ENCODE data around the gene C5orf63. TPM values are rescaled to one million over a fixed set of nuclear protein-coding genes. Genes with fewer than 3 reads are reported as not detected.

The C5orf63 gene
- total and polyA plus RNA-seq, 2 of the 8 experiments (the other 6 are each of a cell fraction or from before 2014, with no cell fraction given): 0.67 to 0.71 TPM

DNA sequence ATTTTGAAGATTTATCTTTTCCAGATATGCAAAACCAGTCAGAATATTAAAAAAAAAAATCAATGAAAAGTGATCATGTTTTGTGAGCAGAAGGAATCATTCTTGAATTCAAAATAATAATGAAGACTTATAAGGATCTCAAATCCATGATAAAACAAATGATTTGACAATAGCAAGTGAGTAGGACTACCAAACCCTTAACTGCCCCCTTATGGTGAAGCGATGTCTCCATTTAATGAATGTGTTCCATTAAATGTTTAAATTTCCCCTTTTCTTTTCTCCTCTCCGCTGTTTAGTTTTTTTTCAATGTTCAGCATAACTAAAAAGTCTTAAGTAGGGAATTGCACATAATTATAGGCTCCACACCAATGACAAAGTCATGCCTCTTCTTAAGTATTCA is 30.7 kb downstream of the C5orf63 start:
- H2BK120ac ChIP-seq (replicated peaks; ENCODE audit: low read depth, low read length): no peak overlapping the region
- no peaks in the 10 kb centered on the region for H3K79me1 ChIP-seq (ENCODE audit: low read depth, low read length)
- H4K20me1 ChIP-seq (replicated peaks in 1 of 2; ENCODE audit: control insufficient read depth in 1 of 2, insufficient read depth in 2 of 2, low read length in 2 of 2): no peaks in the 10 kb centered on the region
- no peak overlapping the region for H3K18ac ChIP-seq (ENCODE audit: extremely low read depth, low read length)
- no peak overlapping the region for H2BK15ac ChIP-seq (ENCODE audit: low read length)
- H3K9me3 ChIP-seq (ENCODE audit: insufficient read depth in 2 of 2, low read depth in 1 of 2, low read length in 1 of 2): no peaks in the 10 kb centered on the region
- no peaks in the 10 kb centered on the region for H3K36me3 ChIP-seq (ENCODE audit: control insufficient read depth in 2 of 4, insufficient read depth in 4 of 4, low read length in 3 of 4)
- H3K79me2 ChIP-seq (ENCODE audit: control insufficient read depth in 1 of 2, insufficient read depth in 2 of 2, low read length in 2 of 2): no peaks in the 10 kb centered on the region
- no peak overlapping the region; a peak in 1 of 4 replicates for H3K4me2 ChIP-seq (ENCODE audit: insufficient read depth in 1 of 2, low read depth in 2 of 2, low read length in 2 of 2)
- WGBS, 2 experiments (ENCODE audit: extremely low coverage in 1 of 2, insufficient coverage in 1 of 2, insufficient read length in 1 of 2, insufficient replicate concordance in 2 of 2, low coverage in 1 of 2, low lambda C conversion rate in 2 of 2, missing lambda C conversion rate in 1 of 2): 85% methylated on average over 2 of the region's 2 CpGs; no CpG with 5 or more reads in 1 of the 2 experiments
- no peak overlapping the region for H2BK5ac ChIP-seq (ENCODE audit: low read depth, low read length)
- peak; percentile 38 to 54 for TF ChIP-seq RAD21 (IDR thresholded peaks at IDR 0.05 in 1 of 2, conservative IDR thresholded peaks at IDR 0.05 in 1 of 2; ENCODE audit: low read depth in 2 of 2, low read length in 2 of 2)
- TF ChIP-seq, protein P1, sequence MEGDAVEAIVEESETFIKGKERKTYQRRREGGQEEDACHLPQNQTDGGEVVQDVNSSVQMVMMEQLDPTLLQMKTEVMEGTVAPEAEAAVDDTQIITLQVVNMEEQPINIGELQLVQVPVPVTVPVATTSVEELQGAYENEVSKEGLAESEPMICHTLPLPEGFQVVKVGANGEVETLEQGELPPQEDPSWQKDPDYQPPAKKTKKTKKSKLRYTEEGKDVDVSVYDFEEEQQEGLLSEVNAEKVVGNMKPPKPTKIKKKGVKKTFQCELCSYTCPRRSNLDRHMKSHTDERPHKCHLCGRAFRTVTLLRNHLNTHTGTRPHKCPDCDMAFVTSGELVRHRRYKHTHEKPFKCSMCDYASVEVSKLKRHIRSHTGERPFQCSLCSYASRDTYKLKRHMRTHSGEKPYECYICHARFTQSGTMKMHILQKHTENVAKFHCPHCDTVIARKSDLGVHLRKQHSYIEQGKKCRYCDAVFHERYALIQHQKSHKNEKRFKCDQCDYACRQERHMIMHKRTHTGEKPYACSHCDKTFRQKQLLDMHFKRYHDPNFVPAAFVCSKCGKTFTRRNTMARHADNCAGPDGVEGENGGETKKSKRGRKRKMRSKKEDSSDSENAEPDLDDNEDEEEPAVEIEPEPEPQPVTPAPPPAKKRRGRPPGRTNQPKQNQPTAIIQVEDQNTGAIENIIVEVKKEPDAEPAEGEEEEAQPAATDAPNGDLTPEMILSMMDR (IDR thresholded peaks at IDR 0.05; ENCODE audit: control extremely low read depth in 1 of 3, insufficient read depth in 1 of 3, low read depth in 1 of 3, low read length in 3 of 3): peak in 1 of 3 experiments; percentile 36; a peak in 1 of 4 replicates
- no peak for TF ChIP-seq CEBPB (IDR thresholded peaks at IDR 0.05; ENCODE audit: low read depth, low read length)
- H3K14ac ChIP-seq (ENCODE audit: insufficient read length): no peak overlapping the region
- H2AK5ac ChIP-seq (ENCODE audit: low read depth, low read length): no peak overlapping the region
- DNase-seq (ENCODE audit: low read depth in 1 of 2, low spot score in 2 of 2) (no peak), FAIRE-seq (no peak)
- H4K8ac ChIP-seq (ENCODE audit: extremely low read depth, insufficient read depth, low read length): no peak overlapping the region
- H2AFZ ChIP-seq (ENCODE audit: low read length): no peak overlapping the region
- no peaks in the 10 kb centered on the region for H3K23me2 ChIP-seq (ENCODE audit: low read depth, low read length)
- CTCF ChIA-PET (ENCODE audit: partially characterized antibody): no interaction called here
- H3K9ac ChIP-seq (replicated peaks in 1 of 4; ENCODE audit: extremely low read depth in 1 of 4, low read depth in 3 of 4, low read length in 3 of 4): no peak overlapping the region
- H3K4ac ChIP-seq (replicated peaks; ENCODE audit: insufficient read length, low read depth, low read length): no peak overlapping the region
- no peak overlapping the region for H3K4me3 ChIP-seq (ENCODE audit: extremely low read depth in 1 of 4, insufficient read depth in 2 of 4, low read depth in 3 of 4, low read length in 4 of 4)
- H2BK20ac ChIP-seq (ENCODE audit: low read length): no peak overlapping the region
- H3K27me3 ChIP-seq (replicated peaks in 1 of 4; ENCODE audit: control insufficient read depth in 3 of 4, extremely low read depth in 1 of 4, insufficient read depth in 3 of 4, low read length in 3 of 4): peaks cover 0 to 1% (median 0%) of the 10 kb centered on the region in 4 experiments; a peak in 1 of 7 replicates
- H3K23ac ChIP-seq (ENCODE audit: insufficient read length): no peak overlapping the region
- POLR2A ChIA-PET (ENCODE audit: partially characterized antibody): no interaction called here
- no peak overlapping the region for H4K91ac ChIP-seq (replicated peaks; ENCODE audit: insufficient read length, low read length)
- no peak overlapping the region for H3K56ac ChIP-seq (replicated peaks; ENCODE audit: insufficient read length, low read depth, low read length)
- H4K5ac ChIP-seq (ENCODE audit: insufficient read length, low read depth, low read length): no peak overlapping the region
- no peak overlapping the region for H3K27ac ChIP-seq (ENCODE audit: low read depth, low read length)
- no peak overlapping the region for H2BK12ac ChIP-seq (ENCODE audit: low read depth, low read length)
- peaks cover 2 to 18% (median 11%) of the 10 kb centered on the region in 4 experiments; a peak in 6 of 7 replicates for H3K4me1 ChIP-seq (replicated peaks in 1 of 4; ENCODE audit: control insufficient read depth in 3 of 4, insufficient read depth in 4 of 4, low read length in 3 of 4)

Measured in H1 (cell line).